KMS-11 (cell line): ENCODE results near the gene SCN9A.

Experiments used
- H2AFZ ChIP-seq: fragments of 200-600 bp; sonication (generic); 2 replicates; pipeline ENCODE4 v1.6.1; 2016; ENCODE audit warnings: antibody characterized with exemption, mixed run types, low read depth
- H3K27ac ChIP-seq: fragments of 200-600 bp; sonication (generic); 2 replicates; pipeline ENCODE4 v1.6.1; 2016; ENCODE audit warnings: mild to moderate bottlenecking, mixed run types
- H3K27me3 ChIP-seq: fragments of 200-600 bp; sonication (generic); 2 replicates; pipeline ENCODE4 v1.6.1; 2017; ENCODE audit warnings: mild to moderate bottlenecking, low read depth, mixed run types, moderate library complexity; ENCODE audit not compliant: insufficient read depth
- H3K36me3 ChIP-seq: fragments of 200-600 bp; sonication (generic); 2 replicates; pipeline ENCODE4 v1.6.1; 2017; ENCODE audit warnings: mild to moderate bottlenecking, mixed run types; ENCODE audit not compliant: insufficient read depth
- H3K4me1 ChIP-seq: fragments of 200-600 bp; sonication (generic); 2 replicates; pipeline ENCODE4 v1.6.1; 2016; ENCODE audit warnings: mild to moderate bottlenecking, low read depth, mixed run types; ENCODE audit not compliant: poor library complexity, severe bottlenecking
- H3K4me2 ChIP-seq: fragments of 200-600 bp; sonication (generic); 2 replicates; pipeline ENCODE4 v1.7.0; 2016; ENCODE audit warnings: mild to moderate bottlenecking, mixed run types
- H3K4me3 ChIP-seq: fragments of 200-600 bp; sonication (generic); IDR thresholded peaks from 2 replicates; pipeline ENCODE4 v1.6.1; 2017; ENCODE audit warnings: low read depth, low read length, mixed read lengths; ENCODE audit not compliant: insufficient read depth
- H3K79me2 ChIP-seq: fragments of 200-600 bp; sonication (generic); 2 replicates; pipeline ENCODE4 v1.6.1; 2016; ENCODE audit warnings: low read depth, mixed run types; ENCODE audit not compliant: insufficient read depth
- H3K9ac ChIP-seq: fragments of 200-600 bp; sonication (generic); 2 replicates; pipeline ENCODE4 v1.6.1; 2016; ENCODE audit warnings: mild to moderate bottlenecking, mixed run types
- H4K20me1 ChIP-seq: fragments of 200-600 bp; sonication (generic); 2 replicates; pipeline ENCODE4 v1.6.1; 2016; ENCODE audit warnings: mild to moderate bottlenecking, mixed run types; ENCODE audit not compliant: insufficient read depth
- CTCF ChIP-seq: fragments of 200-600 bp; sonication (generic); conservative IDR thresholded peaks from 2 replicates; pipeline ENCODE4 v1.6.1; 2017; ENCODE audit warnings: low read depth, mild to moderate bottlenecking, antibody characterized with exemption, low read length, moderate library complexity, mixed read lengths

Gene SCN9A

GRCh38 chr2:166193407-166193806, 182.3 kb downstream of the SCN9A start:
- H3K27ac ChIP-seq: no peak overlapping the region
- no peaks in the 10 kb centered on the region for H4K20me1 ChIP-seq
- TF ChIP-seq CTCF: no peak
- no peaks in the 10 kb centered on the region for H3K79me2 ChIP-seq
- no peak overlapping the region for H3K4me3 ChIP-seq
- no peak overlapping the region for H3K4me2 ChIP-seq
- no peak overlapping the region for H2AFZ ChIP-seq
- no peaks in the 10 kb centered on the region for H3K27me3 ChIP-seq
- no peaks in the 10 kb centered on the region for H3K36me3 ChIP-seq
- no peak overlapping the region for H3K9ac ChIP-seq
- H3K4me1 ChIP-seq: no peaks in the 10 kb centered on the region

GRCh38 chr2:166188084-166188483, 187.7 kb downstream of the SCN9A start:
- Histone ChIP-seq H3K4me2 (no peak overlapping the region), H3K27me3 (no peaks in the 10 kb centered on the region), H2AFZ (no peak overlapping the region), H3K4me3 (no peak overlapping the region), H3K9ac (no peak overlapping the region), H4K20me1 (no peaks in the 10 kb centered on the region), H3K79me2 (no peaks in the 10 kb centered on the region), H3K36me3 (no peaks in the 10 kb centered on the region), H3K27ac (no peak overlapping the region), H3K4me1 (no peaks in the 10 kb centered on the region)
- TF ChIP-seq CTCF: no peak

- no peak overlapping the region for H3K4me2 ChIP-seq
- no peak overlapping the region for H3K27ac ChIP-seq
- H3K4me1 ChIP-seq: no peaks in the 10 kb centered on the region
- no peak overlapping the region for H3K4me3 ChIP-seq
- no peaks in the 10 kb centered on the region for H3K36me3 ChIP-seq
- H2AFZ ChIP-seq: no peak overlapping the region
- H3K9ac ChIP-seq: no peak overlapping the region
- no peaks in the 10 kb centered on the region for H3K79me2 ChIP-seq
- no peak for TF ChIP-seq CTCF
- H3K27me3 ChIP-seq: no peaks in the 10 kb centered on the region
- no peaks in the 10 kb centered on the region for H4K20me1 ChIP-seq
Observed at GRCh38 chr2:166184789-166185188, 191.0 kb downstream of the SCN9A start.

- Histone ChIP-seq H3K4me3 (no peak overlapping the region), H4K20me1 (no peaks in the 10 kb centered on the region), H3K36me3 (no peaks in the 10 kb centered on the region), H2AFZ (no peak overlapping the region), H3K79me2 (no peaks in the 10 kb centered on the region), H3K4me1 (no peaks in the 10 kb centered on the region), H3K27ac (no peak overlapping the region), H3K27me3 (no peaks in the 10 kb centered on the region), H3K4me2 (no peak overlapping the region), H3K9ac (no peak overlapping the region)
- peak; percentile 40 for TF ChIP-seq CTCF
Observed at GRCh38 chr2:166181813-166182154, 194.0 kb downstream of the SCN9A start.
